Trophoblast cell (in vitro differentiated cells and primary cell): Measurements from ENCODE around the gene CCT6B.

Experiments
- DNase-seq, 2 donors: peaks; one replicate each; pipeline ENCODE4 v3.0.0-alpha.2; 2016
- H2AFZ ChIP-seq: 2 replicates; pipeline ENCODE4 v1.6.1; 2013; ENCODE audit warnings: low read length, moderate library complexity, mild to moderate bottlenecking; ENCODE audit not compliant: insufficient read depth, poor library complexity
- H2AK5ac ChIP-seq: 2 replicates; pipeline ENCODE4 v1.6.1; 2013; ENCODE audit warnings: mild to moderate bottlenecking, low read length
- H2BK120ac ChIP-seq: 2 replicates; pipeline ENCODE4 v1.6.1; 2013; ENCODE audit warnings: low read length, mild to moderate bottlenecking, moderate library complexity; ENCODE audit not compliant: insufficient read depth, poor library complexity
- H2BK12ac ChIP-seq: 2 replicates; pipeline ENCODE4 v1.6.1; 2013; ENCODE audit warnings: mild to moderate bottlenecking, low read length, moderate library complexity
- H2BK5ac ChIP-seq: 2 replicates; pipeline ENCODE4 v1.6.1; 2013; ENCODE audit warnings: low read length, low read depth, moderate library complexity, mild to moderate bottlenecking; ENCODE audit not compliant: poor library complexity
- H3K14ac ChIP-seq: 2 replicates; pipeline ENCODE4 v1.6.1; 2013; ENCODE audit warnings: mild to moderate bottlenecking, low read length
- H3K18ac ChIP-seq: 2 replicates; pipeline ENCODE4 v1.6.1; 2013; ENCODE audit warnings: mild to moderate bottlenecking, low read length
- H3K23ac ChIP-seq: 2 replicates; pipeline ENCODE4 v1.6.1; 2013; ENCODE audit warnings: low read length
- H3K27ac ChIP-seq: 2 replicates; pipeline ENCODE4 v1.5.1; 2013; ENCODE audit warnings: low read depth, mild to moderate bottlenecking, inconsistent platforms, low read length, moderate library complexity
- H3K27me3 ChIP-seq: 2 replicates; pipeline ENCODE4 v1.6.1; 2013; ENCODE audit warnings: inconsistent platforms, mild to moderate bottlenecking, low read length, moderate library complexity; ENCODE audit not compliant: insufficient read depth
- H3K36me3 ChIP-seq, 2 experiments: 1 replicate in 1 of 2; 2 replicates in 1 of 2; pipeline ENCODE4 v1.6.1; 2013; ENCODE audit warnings: low read length in 2 of 2, mild to moderate bottlenecking in 2 of 2, moderate library complexity in 1 of 2; ENCODE audit not compliant: insufficient read depth in 2 of 2, control insufficient read depth in 1 of 2
- H3K4ac ChIP-seq: 2 replicates; pipeline ENCODE4 v1.6.1; 2013; ENCODE audit warnings: low read depth, mild to moderate bottlenecking, low read length, moderate library complexity
- H3K4me1 ChIP-seq, 2 experiments: 1 replicate in 1 of 2; 2 replicates in 1 of 2; pipeline ENCODE4 v1.6.1; 2013; ENCODE audit warnings: low read length in 2 of 2, mild to moderate bottlenecking in 2 of 2, moderate library complexity in 1 of 2; ENCODE audit not compliant: insufficient read depth in 2 of 2, control insufficient read depth in 1 of 2
- H3K4me2 ChIP-seq: 2 replicates; pipeline ENCODE4 v1.6.1; 2013; ENCODE audit warnings: inconsistent platforms, mild to moderate bottlenecking, low read length, moderate library complexity
- H3K4me3 ChIP-seq: 2 replicates; pipeline ENCODE4 v1.5.1; 2013; ENCODE audit warnings: mild to moderate bottlenecking, low read depth, low read length, inconsistent platforms
- H3K79me1 ChIP-seq: one replicate; pipeline ENCODE4 v1.6.1; 2013; ENCODE audit warnings: low read length
- H3K79me2 ChIP-seq: 2 replicates; pipeline ENCODE4 v1.6.1; 2013; ENCODE audit warnings: low read length, mild to moderate bottlenecking; ENCODE audit not compliant: control insufficient read depth, insufficient read depth, poor library complexity
- H3K9ac ChIP-seq: 2 replicates; pipeline ENCODE4 v1.6.1; 2013; ENCODE audit warnings: mild to moderate bottlenecking, low read length
- H3K9me3 ChIP-seq: 2 replicates; pipeline ENCODE4 v1.6.1; 2013; ENCODE audit warnings: low read depth, mild to moderate bottlenecking, control low read depth, inconsistent platforms, low read length; ENCODE audit not compliant: insufficient read depth
- H4K12ac ChIP-seq: 2 replicates; pipeline ENCODE4 v1.6.1; 2013; ENCODE audit warnings: low read depth, mild to moderate bottlenecking, low read length, moderate library complexity
- H4K8ac ChIP-seq: 2 replicates; pipeline ENCODE4 v1.6.1; 2013; ENCODE audit warnings: low read depth, mild to moderate bottlenecking, low read length, moderate library complexity
- H4K91ac ChIP-seq: one replicate; pipeline ENCODE4 v1.6.1; 2013; ENCODE audit warnings: low read depth, mild to moderate bottlenecking, low read length, moderate library complexity
- WGBS: extraction: QIAGEN DNeasy Blood & Tissue Kit; methylation state at CpG from one replicate; pipeline ENCODE4 v1.1.7; 2013; ENCODE audit warnings: missing lambda C conversion rate; ENCODE audit not compliant: insufficient read length, insufficient coverage; ENCODE audit errors: extremely low coverage; 5-methylcytosine and 5-hydroxymethylcytosine counted together

CCT6B gene

GRCh38 chr17:34913001-34913400 is 48.3 kb downstream of the CCT6B start:
- Histone ChIP-seq H3K36me3 (no peaks in the 10 kb centered on the region), H2BK120ac (no peak overlapping the region), H3K79me1 (no peaks in the 10 kb centered on the region), H2AFZ (no peak overlapping the region), H4K8ac (no peak overlapping the region), H3K9me3 (peaks cover 3% of the 10 kb centered on the region), H3K79me2 (no peaks in the 10 kb centered on the region), H3K27me3 (no peaks in the 10 kb centered on the region), H2BK5ac (no peak overlapping the region), H3K27ac (no peak overlapping the region), H3K9ac (no peak overlapping the region), H3K23ac (no peak overlapping the region), H4K12ac (no peak overlapping the region), H4K91ac (no peak overlapping the region), H3K4me3 (no peak overlapping the region), H2BK12ac (no peak overlapping the region), H3K18ac (no peak overlapping the region), H2AK5ac (no peak overlapping the region), H3K4ac (no peak overlapping the region), H3K14ac (no peak overlapping the region), H3K4me2 (no peak overlapping the region), H3K4me1 (no peaks in the 10 kb centered on the region)
- no peak for DNase-seq
- no CpG with 5 or more reads among the region's 1 CpG for WGBS

- Histone ChIP-seq H3K4ac (no peak overlapping the region), H2AFZ (no peak overlapping the region), H4K12ac (no peak overlapping the region), H3K4me2 (no peak overlapping the region), H3K27ac (no peak overlapping the region), H3K9ac (no peak overlapping the region), H3K36me3 (no peaks in the 10 kb centered on the region), H4K91ac (no peak overlapping the region), H3K14ac (no peak overlapping the region), H3K27me3 (no peaks in the 10 kb centered on the region), H4K8ac (no peak overlapping the region), H3K79me2 (no peaks in the 10 kb centered on the region), H3K4me1 (no peaks in the 10 kb centered on the region), H2BK12ac (no peak overlapping the region), H3K9me3 (peaks cover 3% of the 10 kb centered on the region), H3K23ac (no peak overlapping the region), H2BK5ac (no peak overlapping the region), H3K18ac (no peak overlapping the region), H3K79me1 (no peaks in the 10 kb centered on the region), H2BK120ac (no peak overlapping the region), H2AK5ac (no peak overlapping the region), H3K4me3 (no peak overlapping the region)
- no peak for DNase-seq
- no CpG with 5 or more reads among the region's 5 CpGs for WGBS
Observed at GRCh38 chr17:34909040-34909439, 52.2 kb downstream of the CCT6B start.

- Histone ChIP-seq H3K36me3 (no peaks in the 10 kb centered on the region), H3K79me1 (no peaks in the 10 kb centered on the region)
Observed at GRCh38 chr17:34902831-34903547, 58.3 kb downstream of the CCT6B start.

GRCh38 chr17:34899643-34900291 is 61.5 kb downstream of the CCT6B start:
- H3K79me2 ChIP-seq, result no peaks in the 10 kb centered on the region
- no peaks in the 10 kb centered on the region for H3K36me3 ChIP-seq
- H3K4me3 ChIP-seq, result no peak overlapping the region
- H3K27me3 ChIP-seq, result peaks cover 2% of the 10 kb centered on the region
- H3K9ac ChIP-seq, result no peak overlapping the region
- no peak overlapping the region for H3K4me2 ChIP-seq
- no peak overlapping the region for H4K91ac ChIP-seq
- H3K79me1 ChIP-seq, result no peaks in the 10 kb centered on the region
- no peak overlapping the region for H3K14ac ChIP-seq
- H4K8ac ChIP-seq, result no peak overlapping the region
- no peak overlapping the region for H2BK5ac ChIP-seq
- H2BK120ac ChIP-seq, result no peak overlapping the region
- peaks cover 4% of the 10 kb centered on the region for H3K9me3 ChIP-seq
- H3K18ac ChIP-seq, result no peak overlapping the region
- no peak overlapping the region for H2BK12ac ChIP-seq
- H4K12ac ChIP-seq, result no peak overlapping the region
- no peak overlapping the region for H2AFZ ChIP-seq
- no peak overlapping the region for H3K23ac ChIP-seq
- no peak overlapping the region for H2AK5ac ChIP-seq
- no peak for DNase-seq
- H3K4ac ChIP-seq, result no peak overlapping the region
- H3K27ac ChIP-seq, result no peak overlapping the region
- WGBS, result no CpG with 5 or more reads among the region's 6 CpGs
- H3K4me1 ChIP-seq, result no peaks in the 10 kb centered on the region

More at GRCh38 chr17:34902831-34903547, 58.3 kb downstream of the CCT6B start:
- no peak overlapping the region for H4K8ac ChIP-seq
- H3K4me2 ChIP-seq, result no peak overlapping the region
- H3K79me2 ChIP-seq, result no peaks in the 10 kb centered on the region
- no peak overlapping the region for H3K14ac ChIP-seq
- no peak overlapping the region for H2BK5ac ChIP-seq
- H3K23ac ChIP-seq, result no peak overlapping the region
- H2AK5ac ChIP-seq, result no peak overlapping the region
- no peak overlapping the region for H3K4ac ChIP-seq
- no peak overlapping the region for H3K4me3 ChIP-seq
- H3K9me3 ChIP-seq, result peaks cover 2% of the 10 kb centered on the region
- H2BK12ac ChIP-seq, result no peak overlapping the region
- peaks cover 2% of the 10 kb centered on the region for H3K27me3 ChIP-seq
- DNase-seq, result no peak
- H3K9ac ChIP-seq, result no peak overlapping the region
- no CpG with 5 or more reads among the region's 4 CpGs for WGBS
- no peak overlapping the region for H4K12ac ChIP-seq
- no peak overlapping the region for H3K27ac ChIP-seq
- no peaks in the 10 kb centered on the region for H3K4me1 ChIP-seq
- no peak overlapping the region for H2BK120ac ChIP-seq
- H2AFZ ChIP-seq, result no peak overlapping the region
- H3K18ac ChIP-seq, result no peak overlapping the region
- H4K91ac ChIP-seq, result no peak overlapping the region
